GM12878 (cell line): ENCODE data around the gene AMOTL1.

ENCODE experiments used
- CTCF ChIP-seq, 3 experiments: IDR thresholded peaks in 2 of 3; conservative IDR thresholded peaks in 1 of 3; 2 replicates each; pipeline ENCODE4 v1.5.1; 2011; ENCODE audit warnings: low read depth in 3 of 3, low read length in 3 of 3, mild to moderate bottlenecking in 3 of 3, control low read depth in 2 of 3, moderate library complexity in 2 of 3, inconsistent platforms in 1 of 3, mixed read lengths in 1 of 3; ENCODE audit not compliant: control insufficient read depth in 2 of 3, insufficient read depth in 1 of 3; ENCODE audit errors: extremely low read depth in 1 of 3
- FOXM1 ChIP-seq: IDR thresholded peaks from 2 replicates; pipeline ENCODE4 v1.6.1; 2012; ENCODE audit warnings: low read depth, mild to moderate bottlenecking, inconsistent platforms, low read length, moderate library complexity
- HDGF ChIP-seq: fragments of 450-650 bp; IDR thresholded peaks from 2 replicates; pipeline ENCODE4 v1.6.1; 2016; ENCODE audit warnings: antibody characterized with exemption
- IKZF1 ChIP-seq: fragments of 450-650 bp; conservative IDR thresholded peaks from 2 replicates; pipeline ENCODE4 v1.6.1; 2017; ENCODE audit warnings: antibody characterized with exemption, mild to moderate bottlenecking
- JUND ChIP-seq: IDR thresholded peaks from 2 replicates; pipeline ENCODE4 v1.6.1; 2012; ENCODE audit warnings: low read depth, mild to moderate bottlenecking, low read length, improper control_type of control experiment, moderate library complexity
- MYC ChIP-seq: IDR thresholded peaks from 2 replicates; pipeline ENCODE4 v1.6.1; 2011; ENCODE audit warnings: mild to moderate bottlenecking, low read length, moderate library complexity, inconsistent platforms; ENCODE audit not compliant: insufficient read depth, insufficient replicate concordance, insufficient read length, severe bottlenecking
- NFIC ChIP-seq: IDR thresholded peaks from 2 replicates; pipeline ENCODE4 v1.6.1; 2012; ENCODE audit warnings: low read depth, mild to moderate bottlenecking, inconsistent platforms, low read length, moderate library complexity
- NR2C2 ChIP-seq: IDR thresholded peaks from 2 replicates; pipeline ENCODE4 v1.6.1; 2011; ENCODE audit warnings: borderline replicate concordance, low read depth; ENCODE audit not compliant: control insufficient read depth, insufficient read length
- POLR2A ChIP-seq: IDR thresholded peaks from 2 replicates; pipeline ENCODE4 v1.6.1; 2011; ENCODE audit warnings: low read depth, mild to moderate bottlenecking, low read length
- SRF ChIP-seq, 2 experiments: IDR thresholded peaks; 2 replicates each; pipeline ENCODE4 v1.6.1; 2011; ENCODE audit warnings: low read depth in 2 of 2, low read length in 2 of 2, mild to moderate bottlenecking in 1 of 2, moderate library complexity in 1 of 2
- USF1 ChIP-seq: IDR thresholded peaks from 2 replicates; pipeline ENCODE4 v1.6.1; 2011; ENCODE audit warnings: borderline replicate concordance, low read depth, mild to moderate bottlenecking, moderate library complexity, mixed read lengths, low read length; ENCODE audit not compliant: insufficient read depth; ENCODE audit errors: extremely low read length
- TF ChIP-seq, protein P1 (sequence below): fragments of 450-650 bp; IDR thresholded peaks from 2 replicates; pipeline ENCODE4 v1.6.1; 2016; ENCODE audit warnings: mild to moderate bottlenecking

DNA sequence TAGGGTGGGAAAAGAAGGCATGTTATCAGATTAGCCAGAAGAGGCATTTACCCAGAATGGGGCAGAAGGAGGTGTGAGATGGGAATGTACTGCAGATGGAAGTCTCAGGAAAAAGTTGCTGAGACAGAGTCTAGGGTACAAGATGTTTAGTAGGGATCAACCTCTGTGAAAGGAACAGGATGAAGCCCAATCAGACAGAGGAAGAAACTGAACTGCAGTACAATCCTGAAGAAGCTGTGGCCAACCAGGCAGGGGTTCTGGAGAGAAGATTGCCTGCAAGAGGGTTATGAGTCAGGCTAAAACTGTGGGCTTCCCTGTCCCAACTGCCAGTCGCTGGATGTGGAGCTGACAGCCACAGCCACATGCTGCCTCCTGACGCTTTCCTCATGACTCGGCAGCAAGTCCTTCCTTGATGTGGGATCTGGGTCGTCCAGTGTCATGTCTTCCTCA lies 141.2 kb downstream of the AMOTL1 start:
- TF ChIP-seq SRF (IDR thresholded peaks at IDR 0.05; ENCODE audit: low read depth in 2 of 2, low read length in 2 of 2) (no peak), NFIC (no peak), CTCF (IDR thresholded peaks at IDR 0.05 in 2 of 3, conservative IDR thresholded peaks at IDR 0.05 in 1 of 3; ENCODE audit: control insufficient read depth in 2 of 3, extremely low read depth in 1 of 3, insufficient read depth in 1 of 3, low read depth in 3 of 3, low read length in 3 of 3) (no peak), MYC (no peak), POLR2A (no peak), NR2C2 (no peak), USF1 (no peak), HDGF (no peak), FOXM1 (no peak), IKZF1 (no peak), JUND (no peak)
- TF ChIP-seq, protein P1, sequence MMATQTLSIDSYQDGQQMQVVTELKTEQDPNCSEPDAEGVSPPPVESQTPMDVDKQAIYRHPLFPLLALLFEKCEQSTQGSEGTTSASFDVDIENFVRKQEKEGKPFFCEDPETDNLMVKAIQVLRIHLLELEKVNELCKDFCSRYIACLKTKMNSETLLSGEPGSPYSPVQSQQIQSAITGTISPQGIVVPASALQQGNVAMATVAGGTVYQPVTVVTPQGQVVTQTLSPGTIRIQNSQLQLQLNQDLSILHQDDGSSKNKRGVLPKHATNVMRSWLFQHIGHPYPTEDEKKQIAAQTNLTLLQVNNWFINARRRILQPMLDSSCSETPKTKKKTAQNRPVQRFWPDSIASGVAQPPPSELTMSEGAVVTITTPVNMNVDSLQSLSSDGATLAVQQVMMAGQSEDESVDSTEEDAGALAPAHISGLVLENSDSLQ: no peak
